ENCODE measurements around the gene RORB.

The RORB gene
- 0 to 0.07 reads per million in 2 donors for total RNA-seq

DNA sequence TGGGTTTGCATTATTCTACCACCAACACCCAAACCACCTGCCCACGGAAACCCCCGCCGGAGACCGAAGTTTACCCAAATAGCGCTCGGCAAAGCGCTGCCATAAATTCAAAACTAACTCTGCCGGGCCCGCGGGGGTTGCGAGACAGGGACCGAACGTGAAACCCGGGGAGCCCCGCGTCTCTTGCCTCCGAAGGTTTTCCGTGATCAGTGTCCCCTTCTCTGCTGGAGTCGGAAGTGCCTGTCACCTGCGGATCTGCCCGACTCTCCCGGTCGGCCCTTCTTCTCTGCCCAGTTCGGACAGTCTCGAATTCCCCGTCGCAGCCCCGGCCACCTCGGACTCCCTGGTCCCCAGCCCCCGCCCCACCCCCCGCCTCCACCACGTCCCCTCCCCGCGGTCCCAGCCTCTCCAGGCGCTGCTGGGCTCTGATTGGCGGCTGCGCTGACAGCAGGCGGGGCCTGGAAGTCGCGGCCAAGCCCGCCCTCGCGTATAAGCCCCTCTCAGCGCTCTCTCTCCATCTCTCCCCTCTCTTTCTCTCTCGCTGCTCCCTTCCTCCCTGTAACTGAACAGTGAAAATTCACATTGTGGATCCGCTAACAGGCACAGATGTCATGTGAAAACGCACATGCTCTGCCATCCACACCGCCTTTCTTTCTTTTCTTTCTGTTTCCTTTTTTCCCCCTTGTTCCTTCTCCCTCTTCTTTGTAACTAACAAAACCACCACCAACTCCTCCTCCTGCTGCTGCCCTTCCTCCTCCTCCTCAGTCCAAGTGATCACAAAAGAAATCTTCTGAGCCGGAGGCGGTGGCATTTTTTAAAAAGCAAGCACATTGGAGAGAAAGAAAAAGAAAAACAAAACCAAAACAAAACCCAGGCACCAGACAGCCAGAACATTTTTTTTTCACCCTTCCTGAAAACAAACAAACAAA lies at the start of gene RORB:
Gene RORB, plus strand, starts transcription at position 517 of the 929 bp plus-strand sequence. CDS start 642 bp downstream, outside the sequence.
- no peak for DNase-seq

DNA sequence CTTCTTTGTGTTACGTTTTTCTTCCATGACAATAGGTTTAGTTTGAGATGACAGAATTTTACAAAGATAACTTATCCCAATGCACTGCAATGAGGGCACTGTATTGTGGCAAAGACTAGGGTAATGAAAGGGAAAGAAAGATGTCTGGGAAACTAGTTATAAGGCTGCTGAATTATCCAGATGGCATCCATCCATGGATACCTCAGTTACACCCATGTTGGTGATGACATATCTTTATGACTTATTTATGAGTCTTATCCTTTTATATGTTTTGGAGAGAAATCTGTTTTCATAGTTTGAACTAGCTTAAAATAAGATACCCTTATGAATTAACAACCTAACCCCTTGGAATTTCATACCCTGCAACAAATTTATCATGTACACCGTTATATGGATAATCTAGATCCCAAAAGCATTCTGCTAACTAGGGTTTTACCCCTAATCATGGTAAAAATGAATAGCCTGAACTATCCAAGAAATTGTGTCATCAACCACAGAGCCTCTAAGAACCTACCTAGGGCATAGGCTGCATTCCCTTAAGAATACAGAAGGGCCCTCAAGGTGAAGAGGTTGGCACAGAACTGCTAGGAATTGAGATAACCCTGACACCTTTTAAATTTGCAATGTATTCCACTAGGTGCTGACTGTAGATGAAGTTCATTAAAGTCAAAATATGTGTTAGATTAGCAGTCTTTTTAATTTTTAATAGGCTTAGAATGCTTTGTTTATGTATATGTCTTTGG lies 49.5 kb upstream of the RORB start:
- no peak for DNase-seq

DNA sequence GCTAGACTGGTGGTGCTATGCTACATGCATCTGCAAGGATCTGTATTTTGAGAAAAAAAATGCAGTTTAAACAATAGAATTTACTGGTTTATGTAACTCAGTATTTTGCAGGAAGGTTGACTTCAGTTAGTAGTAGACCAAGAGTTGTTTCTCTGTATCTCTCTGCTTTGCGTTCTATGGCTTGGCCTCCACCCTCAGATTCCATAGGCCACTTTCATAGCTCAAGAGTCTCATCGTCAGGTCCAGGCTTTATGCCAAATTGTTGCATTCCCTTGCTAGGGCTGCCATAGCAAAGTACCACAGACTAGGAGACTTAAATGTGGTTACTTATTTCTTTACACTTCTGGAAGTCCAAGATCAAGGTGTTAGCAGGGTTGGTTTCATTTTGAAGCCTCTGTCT lies 48.1 kb upstream of the RORB start:
- DNase-seq = no peak

DNA sequence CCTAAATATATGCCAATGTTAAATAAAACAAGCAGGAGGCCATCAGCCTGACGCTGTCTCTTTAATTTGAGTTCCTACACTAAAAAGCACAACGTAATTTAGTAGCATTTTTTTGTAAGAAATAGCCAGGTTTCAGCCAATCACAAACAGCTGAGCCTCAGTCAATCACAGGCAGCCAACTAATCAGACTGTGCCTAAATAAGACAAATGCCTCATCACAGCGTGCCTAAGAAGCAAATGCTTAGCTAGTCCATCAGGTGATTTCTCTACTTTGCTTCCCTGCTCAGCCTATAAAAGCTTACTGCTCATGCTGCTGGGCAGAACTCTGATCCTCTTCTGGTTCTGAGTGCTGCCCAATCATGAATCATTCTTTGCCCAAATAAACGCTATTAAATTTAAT lies 38.3 kb upstream of the RORB start:
- DNase-seq = no peak

DNA sequence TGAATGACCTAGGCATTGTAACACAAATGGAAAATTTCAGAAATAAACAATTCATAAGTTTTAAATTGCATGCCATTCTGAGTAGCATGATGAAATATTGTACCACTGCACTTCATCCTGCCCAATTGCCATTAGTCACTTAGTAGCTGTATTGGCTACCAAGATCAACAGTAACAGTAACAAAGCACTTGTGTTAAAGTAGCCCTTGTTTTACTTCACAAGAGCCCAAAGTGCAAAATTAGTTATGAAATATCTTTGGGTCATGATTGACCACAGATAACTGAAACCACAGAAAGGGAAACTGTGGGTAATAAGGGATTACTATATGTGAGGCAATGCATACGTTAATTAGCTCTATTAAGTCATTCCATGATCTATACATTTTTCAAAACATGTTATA lies 33.3 kb upstream of the RORB start:
- no peak for DNase-seq

DNA sequence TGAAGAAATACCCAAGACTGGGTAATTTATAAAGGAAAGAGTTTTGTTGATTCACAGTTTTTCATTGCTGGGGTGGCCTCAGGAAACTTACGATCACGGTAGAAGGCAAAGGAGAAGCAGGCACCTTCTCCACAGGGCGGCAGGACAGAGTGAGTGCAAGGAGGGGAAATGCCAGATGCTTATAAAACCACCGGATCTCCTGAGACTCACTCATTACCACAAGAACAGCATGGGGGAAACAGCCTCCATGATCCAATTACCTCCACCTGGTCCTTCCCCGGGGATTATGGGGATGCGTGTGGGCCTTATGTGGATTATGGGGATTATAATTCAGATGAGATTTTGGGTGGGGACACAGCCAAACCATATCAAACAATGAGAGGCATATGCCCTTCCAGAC lies 18.5 kb upstream of the RORB start:
- DNase-seq = no peak

DNA sequence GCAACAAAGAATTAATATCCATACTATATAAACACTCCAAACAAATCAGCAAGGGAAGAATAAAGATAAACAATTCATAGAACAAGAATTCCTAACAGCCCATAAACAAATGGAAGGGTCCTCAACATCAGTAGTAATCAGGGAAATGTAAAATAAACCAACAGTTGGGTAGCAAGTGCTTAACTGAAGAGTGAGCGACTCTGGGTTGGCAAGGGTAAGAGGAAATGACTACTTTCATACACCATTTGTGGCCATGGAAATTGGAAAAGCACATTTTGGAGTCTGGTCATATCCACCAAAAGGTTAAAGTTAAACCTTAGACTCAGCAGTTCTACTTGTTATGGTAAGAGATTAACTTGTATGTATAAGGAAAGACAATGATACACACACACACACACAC lies 17.4 kb upstream of the RORB start:
- DNase-seq = no peak

DNA sequence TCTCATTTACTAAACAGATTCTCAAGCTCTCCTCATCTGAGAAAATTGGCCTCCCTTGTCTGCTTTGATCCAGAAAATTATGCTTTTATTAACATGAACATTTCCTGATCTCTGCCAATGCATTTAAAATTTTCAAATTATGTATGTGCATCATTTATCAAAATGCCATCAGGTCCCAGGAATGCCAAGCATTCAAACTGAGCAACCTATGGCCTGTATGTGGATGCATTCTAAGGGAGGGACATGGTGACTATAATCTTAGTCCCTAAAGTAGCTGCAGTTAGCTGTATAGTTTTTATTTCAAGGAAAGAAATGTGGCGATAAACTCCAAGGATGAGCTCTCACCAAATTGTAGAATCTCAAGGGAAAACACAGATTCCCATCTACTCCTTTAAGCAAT lies 9.7 kb upstream of the RORB start:
- DNase-seq = no peak

DNA sequence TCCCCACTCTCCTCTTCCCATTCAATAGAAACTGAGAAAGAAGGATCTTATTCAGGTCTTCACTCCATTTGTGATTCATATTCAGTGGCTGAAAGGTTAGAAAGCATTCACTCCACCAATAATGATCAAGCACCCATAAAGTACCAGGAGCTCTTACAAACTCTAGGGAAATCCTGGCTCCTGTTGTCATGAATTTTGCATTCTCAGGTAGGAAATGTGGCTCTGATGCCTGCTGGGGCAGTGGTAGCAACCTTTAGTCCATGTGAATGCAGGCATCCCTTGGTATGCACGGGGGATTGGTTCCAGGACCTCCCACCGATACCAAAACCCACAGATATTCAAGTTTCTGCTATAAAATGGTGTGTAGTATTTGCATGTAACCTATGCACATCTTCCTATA lies 3.6 kb upstream of the RORB start:
- no peak for DNase-seq

DNA sequence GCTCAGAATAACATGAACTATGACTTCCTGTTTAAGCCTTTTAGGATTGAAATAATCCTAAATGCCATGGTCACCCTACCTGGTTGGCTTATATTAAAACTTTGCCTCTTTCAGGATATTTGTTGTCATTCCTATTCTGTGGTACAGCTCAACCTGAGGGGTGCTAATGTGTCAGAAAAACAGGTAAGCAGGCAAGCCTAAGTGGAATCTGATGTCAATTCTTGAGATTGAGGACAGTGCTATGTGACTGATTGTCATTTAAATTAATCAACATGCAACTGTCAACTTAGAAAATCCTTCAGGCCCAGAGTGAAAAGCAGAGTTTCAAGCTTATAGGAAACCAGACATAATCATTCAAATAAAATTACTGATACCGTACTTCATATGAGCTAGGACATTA lies 2.6 kb upstream of the RORB start:
- no peak for DNase-seq

DNA sequence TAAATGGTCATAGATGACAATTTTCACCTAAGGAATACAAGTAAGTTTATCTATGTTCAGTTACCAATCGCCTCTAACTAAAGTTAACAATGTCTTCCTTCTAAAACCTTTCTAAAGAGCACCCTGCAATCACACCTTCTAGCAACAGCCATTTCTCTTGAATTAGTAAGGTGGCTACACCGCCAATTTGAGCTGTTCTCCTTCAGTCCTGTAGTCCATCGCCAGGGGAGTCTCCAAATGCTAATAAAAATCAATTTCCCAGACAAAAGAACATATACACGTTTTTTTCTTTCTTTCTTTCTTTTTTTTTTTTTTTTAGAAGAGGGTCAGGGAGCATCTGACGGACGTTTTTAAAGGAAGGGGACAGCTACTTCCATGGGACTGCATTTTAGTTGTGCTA lies 729 bp upstream of the RORB start:
- no peak for DNase-seq

DNA sequence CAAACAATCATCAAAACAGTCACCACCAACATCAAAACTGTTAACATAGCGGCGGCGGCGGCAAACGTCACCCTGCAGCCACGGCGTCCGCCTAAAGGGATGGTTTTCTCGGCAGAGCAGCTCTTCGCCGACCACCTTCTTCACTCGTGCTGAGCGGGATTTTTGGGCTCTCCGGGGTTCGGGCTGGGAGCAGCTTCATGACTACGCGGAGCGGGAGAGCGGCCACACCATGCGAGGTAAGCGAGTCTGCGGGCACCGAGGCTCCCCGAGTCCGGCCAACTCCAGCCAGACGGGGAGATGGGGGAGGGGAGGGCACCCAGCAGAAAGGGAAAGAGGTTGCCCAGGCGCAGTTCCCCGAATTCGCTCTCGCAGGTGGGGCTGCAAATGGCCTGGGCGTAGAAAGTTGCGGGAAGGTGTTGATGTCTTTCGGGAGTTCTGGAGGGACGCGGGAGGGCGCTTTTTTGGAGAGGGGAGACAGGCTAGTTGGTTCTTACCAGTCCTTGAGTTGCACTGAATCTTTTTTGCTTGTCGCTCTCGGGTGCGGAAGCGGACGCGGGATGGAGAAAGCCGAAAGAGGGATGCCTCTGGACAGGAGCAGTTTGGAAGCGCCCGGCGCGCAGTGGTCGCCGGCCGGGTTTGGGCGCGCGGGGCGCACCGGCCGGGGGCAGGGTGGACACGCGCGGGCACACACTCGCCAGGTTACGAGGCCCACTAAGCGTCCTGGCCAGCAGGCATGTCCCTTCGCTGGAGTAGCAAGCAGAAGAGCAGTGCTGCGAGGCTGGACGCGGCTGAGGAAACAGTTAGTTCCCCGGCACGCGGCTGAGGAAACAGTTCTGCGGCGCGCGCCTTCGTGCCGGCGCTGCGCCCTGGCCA lies 849 bp downstream of the RORB start:
- DNase-seq = no peak

DNA sequence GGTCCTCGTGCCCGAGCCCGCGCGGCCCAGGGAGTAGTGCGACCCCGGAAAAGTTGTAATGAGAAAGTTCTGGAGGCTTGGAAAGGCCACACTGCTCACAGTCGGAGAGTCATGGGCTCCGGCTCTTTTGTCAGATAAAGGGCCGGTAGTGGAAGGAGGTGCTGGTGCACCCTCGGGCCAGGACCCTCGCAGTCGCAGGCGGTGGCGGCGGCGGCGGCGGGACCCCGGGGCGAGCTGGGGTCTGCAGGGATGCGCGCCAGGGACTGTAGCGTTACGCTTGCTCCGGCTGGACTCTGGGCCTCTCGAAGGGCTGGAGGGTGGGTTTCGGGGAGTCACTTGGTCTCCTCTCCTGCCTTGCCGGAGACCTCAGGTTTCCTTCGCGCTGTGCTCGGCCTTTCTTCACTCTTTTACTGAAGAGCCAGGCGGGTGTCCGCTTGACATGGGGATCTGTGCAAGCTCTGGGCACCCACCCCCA lies 1.5 kb downstream of the RORB start:
- DNase-seq = no peak

DNA sequence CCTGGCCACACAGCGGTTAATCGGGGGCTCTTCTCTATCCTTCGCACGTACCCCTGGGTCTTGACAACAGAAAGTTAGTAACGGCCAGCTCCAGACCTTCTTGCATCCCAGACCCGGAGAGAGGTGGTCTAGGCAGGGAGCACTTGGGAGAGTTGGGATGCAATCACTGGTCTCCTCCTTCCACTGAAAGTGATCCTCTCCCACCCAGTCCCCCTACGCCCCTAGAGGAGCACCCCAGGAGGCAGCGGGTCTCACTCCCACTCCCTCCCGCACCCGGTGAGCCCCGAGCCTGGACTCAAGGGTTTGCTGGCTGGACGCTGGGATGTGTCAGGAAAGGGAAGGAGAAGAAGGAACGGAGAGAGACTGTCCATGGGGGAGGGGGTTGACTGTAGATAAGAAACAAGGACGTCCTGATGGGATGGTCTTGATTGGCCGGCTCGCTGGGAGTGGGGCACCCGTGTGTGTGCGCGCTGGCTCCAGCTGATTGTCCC lies 2.0 kb downstream of the RORB start:
- no peak for DNase-seq

DNA sequence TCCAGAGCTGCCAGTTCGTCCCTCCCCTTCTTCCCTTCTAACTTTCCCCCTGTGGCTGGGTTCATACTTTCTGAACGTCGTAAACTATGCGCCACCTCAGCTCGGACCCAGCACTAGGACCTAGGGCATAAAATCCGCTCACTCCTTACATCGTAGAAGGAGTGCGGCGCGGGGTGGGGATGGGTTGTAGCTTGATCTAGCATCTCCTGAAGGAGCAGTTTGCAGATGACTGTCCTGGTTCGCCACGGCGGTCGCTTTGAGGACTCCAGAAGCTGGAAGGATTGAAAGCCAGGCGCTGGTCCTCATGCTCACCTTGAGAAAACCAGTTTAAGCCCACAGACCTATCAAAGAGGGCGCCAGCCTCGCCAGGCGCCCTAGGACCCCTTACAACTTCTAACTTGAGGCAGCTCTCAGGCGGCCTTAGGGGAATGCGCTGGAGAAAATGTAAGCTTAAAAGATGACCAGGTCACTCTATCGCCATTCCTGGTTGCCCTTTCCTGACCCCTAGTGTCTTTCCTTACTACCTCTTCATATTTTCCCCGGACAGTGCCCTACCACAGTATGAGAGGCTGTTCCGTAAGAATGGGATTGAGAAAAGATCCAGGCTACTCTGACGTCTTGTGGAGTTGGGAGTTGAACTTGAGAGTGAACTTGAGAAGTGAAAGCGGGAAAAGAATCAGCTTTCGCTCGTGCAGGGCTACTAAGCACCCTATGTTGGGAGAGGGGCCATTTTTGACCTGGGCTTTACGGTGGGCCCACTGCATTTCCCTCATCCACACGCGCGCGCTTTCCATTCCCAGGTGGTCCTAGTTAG lies 2.8 kb downstream of the RORB start:
- DNase-seq = no peak

DNA sequence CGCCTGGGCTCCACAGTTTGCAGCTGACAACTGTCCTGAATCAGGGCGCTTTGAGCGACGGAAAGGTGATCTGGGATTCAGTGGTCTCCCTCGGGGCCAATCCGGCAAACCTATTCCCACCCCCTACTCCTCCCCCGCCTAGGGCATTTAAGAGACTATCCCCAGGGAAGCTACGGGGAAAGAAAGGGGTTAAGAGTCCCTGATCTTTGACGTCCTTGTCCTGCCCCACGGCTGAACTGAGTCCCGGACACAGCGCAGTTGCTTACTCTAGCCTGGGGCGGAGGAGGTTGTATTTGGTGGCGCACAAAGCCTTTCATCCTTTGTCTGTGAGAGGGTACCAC lies 3.4 kb downstream of the RORB start:
- DNase-seq = no peak

DNA sequence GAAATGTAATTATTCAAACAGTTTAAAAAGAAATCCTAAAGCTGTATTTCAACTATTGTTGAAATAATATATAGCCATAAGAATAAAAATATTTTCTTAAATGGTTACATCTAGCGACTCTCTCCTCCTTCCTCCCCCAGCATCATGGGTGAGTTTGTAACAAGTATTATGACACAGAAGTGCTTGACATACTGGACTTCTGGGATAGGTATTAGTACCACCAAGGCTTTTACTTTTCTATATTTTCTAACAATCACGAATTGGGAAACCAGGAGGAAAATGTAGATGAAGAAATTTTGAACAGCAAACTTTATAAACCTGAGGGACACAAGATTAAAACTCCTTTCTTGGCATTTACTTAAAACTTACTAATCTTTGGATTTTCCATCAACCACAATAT lies 4.4 kb downstream of the RORB start:
- DNase-seq = no peak

DNA sequence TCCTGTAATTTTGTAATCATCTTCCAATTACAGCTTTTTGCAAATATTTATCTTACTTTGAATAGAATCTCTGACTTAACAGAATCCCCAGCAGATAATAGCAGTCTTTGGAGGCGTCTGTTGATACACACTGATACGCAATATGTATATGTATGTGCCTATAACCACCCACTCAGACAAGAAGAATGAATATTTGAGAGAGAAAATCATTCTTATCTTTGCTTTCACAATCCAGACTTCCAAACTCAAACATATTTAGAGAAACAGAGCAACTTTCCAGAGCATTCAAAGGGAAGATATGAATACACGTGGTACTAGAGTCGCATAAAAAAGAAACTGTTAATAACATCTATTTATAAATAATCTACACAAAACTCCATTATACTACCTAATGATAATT lies 6.1 kb downstream of the RORB start:
- DNase-seq = no peak

DNA sequence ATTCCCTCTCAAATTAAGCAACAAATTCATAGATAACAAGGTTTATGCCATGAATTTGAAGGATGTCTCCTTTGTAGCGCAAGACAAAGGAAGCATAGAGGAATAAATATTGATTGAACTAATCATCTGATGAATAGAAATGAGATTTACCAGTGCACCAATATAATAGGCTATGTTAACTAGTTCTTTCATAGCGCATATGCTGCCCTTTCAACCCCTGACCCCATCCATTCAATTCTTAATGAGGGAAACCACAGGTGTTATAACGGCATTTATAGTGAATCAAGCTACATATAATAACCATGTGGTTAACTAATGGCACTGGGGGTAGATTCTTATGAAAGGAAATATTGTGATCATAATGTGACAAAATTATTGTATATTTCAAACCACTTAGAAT lies 6.5 kb downstream of the RORB start:
- DNase-seq = no peak

DNA sequence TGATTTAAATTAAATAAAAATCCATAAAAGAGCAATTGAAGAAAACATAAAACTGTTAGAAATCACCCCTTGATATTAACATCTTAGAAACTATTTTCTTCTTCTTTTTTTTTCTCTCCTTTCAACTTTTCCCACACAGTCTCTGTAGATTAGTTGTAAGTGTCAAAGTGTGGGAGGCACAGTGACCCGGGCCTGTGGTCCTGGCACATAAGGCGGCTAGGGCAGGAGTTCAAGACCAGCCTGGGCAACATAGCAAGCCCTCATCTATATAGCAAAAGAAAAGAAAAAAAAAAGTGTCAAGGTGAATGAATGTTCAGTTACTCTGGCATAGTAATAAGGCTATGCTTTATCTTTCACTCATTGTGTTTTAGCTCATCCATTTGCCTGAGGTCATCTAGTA lies 14.2 kb downstream of the RORB start:
- no peak for DNase-seq

DNA sequence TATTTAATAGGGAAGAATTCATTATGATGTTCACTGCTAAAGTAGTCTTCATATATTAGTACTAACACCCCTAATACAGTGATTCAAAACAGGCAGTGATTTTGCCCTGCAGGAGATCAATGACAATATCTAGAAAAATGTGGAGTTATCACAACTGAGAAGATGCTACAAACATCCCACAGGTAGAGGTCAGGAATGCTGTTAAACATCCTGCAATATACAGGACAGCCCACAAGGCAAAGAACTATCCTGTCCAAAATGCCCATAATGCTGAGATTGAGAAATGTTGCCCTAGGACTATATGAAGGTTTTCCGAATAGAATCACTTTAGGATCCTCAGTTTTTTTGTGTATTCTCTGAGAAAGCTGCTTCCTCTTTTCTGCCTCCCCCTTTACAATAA lies 15.3 kb downstream of the RORB start:
- DNase-seq = no peak

DNA sequence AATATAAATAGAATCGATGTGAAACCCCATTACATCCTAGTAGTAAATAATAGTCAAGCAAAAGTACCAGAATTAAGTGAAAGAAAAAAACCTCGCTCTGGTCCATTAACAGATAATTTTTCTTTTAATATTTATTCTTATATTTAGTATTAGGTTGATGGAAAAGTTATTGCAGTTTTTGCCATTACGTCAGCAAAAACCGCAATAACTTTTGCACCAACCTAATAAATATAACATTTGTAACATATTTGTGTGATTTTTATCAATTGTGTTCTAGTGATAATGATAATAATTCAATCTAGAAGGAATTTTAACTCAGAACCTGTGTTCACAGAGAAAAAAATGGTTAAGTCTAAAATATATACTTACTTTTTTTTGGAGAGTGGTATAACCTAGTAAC lies 16.1 kb downstream of the RORB start:
- DNase-seq = no peak
